ENCODE data around the gene CDH15.
A peak's percentile ranks its signal among the peaks of the same experiment; 100 is the strongest.
"Not testable (repeated sequence)": the region's sequence is repeated elsewhere in the genome, so short reads cannot be mapped to it uniquely, and the experiment has no call there.

CDH15 gene

DNA sequence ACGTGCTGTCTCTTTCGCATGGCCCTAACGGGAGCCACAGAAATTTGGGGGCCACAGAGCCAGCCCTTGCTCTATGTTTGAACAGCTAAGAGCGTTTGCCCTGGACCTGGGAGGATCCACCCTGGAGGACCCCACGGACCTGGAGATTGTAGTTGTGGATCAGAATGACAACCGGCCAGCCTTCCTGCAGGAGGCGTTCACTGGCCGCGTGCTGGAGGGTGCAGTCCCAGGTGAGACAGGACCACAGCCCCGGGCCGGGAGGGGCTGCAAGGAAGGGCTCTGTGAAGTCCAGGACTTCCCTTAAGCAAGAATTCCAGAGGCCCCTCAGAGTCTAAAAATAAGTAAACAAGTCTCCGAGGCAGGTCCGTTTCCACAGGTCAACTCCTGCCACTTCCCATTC, 11.9 kb downstream of the CDH15 start:
- no peak for DNase-seq
- intact Hi-C loops (cut with DNase I): no loop called here

DNA sequence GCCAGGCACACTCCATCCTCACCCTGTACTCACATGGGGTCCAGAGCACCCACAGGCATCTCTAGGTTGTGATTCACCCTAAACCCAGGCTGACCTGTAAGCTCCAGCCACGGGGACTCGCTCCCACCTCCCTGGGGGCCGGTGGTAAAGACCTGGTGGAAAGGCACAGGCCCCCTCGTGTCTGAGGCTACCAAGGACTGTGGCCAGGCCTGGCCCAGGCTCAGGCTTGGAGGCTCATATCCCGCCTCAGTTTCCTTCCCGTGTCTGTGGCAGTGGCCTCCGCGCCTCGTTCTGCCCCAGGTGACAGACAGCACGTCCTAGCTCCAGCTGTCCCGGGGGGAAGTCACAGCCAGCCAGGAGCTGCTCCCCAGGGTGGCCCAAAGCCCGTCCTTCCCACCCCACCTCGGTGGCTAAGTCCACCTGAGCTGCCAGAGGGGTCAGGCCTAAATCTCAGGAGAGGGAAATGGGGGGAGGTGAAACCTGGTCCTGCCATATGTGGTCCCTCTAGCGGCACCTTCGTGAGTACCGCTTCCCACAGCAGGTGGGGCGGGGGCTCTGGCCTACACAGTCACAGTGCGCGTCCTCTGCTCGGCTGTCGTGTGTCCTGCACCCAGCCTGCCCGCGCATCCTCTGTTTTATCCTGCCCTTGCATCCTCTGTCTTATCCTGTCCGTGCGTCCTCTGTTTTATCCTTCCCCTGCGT, 12.6 kb downstream of the CDH15 start:
- DNase-seq: no peak
- intact Hi-C loops (cut with DNase I): no loop called here

DNA sequence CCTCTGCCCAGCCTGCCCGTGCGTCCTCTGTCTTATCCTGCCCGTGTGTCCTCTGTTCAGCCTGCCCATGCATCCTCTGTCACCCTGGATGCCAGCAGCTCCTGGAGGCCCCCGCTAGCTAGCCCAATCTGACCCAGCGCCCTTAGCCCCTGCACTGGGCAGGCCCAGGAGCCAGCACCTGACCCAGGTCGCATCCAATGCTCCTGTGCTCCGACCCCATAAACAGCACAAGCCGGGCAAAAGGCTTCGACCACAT, 13.1 kb downstream of the CDH15 start:
- no peak for DNase-seq
- intact Hi-C loops (cut with DNase I): no loop called here

DNA sequence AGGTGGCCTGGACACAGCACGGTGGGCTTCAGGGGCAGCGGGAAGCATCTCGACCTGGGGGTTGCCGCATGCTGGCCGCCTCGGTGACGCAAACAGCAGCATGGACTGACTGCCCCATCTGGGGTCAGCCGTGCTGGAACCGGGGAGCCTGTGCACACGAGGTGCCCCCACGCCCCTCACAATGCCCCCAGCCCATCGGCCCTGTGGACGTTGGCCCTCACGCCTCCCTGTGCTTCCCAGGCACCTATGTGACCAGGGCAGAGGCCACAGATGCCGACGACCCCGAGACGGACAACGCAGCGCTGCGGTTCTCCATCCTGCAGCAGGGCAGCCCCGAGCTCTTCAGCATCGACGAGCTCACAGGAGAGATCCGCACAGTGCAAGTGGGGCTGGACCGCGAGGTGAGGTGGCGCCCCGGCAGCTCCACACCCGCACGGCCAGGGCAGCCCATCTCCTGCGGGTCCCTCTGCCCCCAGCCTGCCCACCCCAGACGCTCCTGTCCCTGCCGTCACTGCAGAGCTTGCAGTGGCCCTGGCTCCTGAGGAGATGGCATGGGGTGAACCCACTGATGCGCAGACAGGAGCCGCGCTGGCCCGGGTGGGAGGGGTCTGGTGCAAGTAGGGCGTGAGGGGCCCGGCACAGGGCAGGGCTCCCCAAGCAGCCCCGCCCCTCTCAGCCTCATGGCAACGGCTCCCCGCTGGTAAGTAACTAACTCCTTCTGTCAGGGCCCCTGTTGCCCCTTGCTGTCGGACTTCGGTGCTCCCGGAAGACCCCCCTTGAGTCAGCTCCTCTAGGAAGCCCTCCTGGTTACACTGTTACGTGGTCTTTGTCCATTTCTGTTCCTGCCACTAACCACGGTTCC, 13.6 kb downstream of the CDH15 start:
- intact Hi-C loops (cut with DNase I): no loop called here
- DNase-seq: no peak

DNA sequence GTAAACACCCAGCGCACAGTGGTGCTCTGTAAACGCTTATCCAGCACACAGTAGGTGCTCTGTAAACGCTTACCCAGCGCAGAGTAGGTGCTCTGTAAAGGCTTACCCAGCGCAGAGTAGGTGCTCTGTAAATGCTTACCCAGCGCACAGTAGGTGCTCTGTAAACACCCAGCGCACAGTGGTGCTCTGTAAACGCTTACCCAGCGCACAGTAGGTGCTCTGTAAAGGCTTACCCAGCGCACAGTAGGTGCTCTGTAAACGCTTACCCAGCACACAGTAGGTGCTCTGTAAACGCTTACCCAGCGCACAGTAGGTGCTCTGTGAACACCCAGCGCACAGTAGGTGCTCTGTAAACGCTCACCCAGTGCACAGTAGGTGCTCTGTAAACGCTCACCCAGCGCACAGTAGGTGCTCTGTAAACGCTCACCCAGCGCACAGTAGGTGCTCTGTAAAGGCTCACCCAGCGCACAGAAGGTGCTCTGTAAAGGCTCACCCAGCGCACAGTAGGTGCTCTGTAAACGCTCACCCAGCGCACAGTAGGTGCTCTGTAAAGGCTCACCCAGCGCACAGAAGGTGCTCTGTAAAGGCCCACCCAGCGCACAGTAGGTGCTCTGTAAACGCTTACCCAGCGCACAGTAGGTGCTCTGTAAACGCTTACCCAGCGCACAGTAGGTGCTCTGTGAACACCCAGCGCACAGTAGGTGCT, 14.5 kb downstream of the CDH15 start:
- intact Hi-C loops (cut with DNase I); DNase-seq: not testable (repeated sequence)

GRCh38 chr16:89186593-89187031, 15.1 kb downstream of the CDH15 start:
- intact Hi-C loops (cut with DNase I); DNase-seq: not testable (repeated sequence)

- intact Hi-C loops (cut with DNase I): no loop called here
- DNase-seq: no peak
Observed at GRCh38 chr16:89187032-89187769, 15.7 kb downstream of the CDH15 start.

- no peak for DNase-seq
- intact Hi-C loops (cut with DNase I): no loop called here
Observed at GRCh38 chr16:89187770-89188392, 16.3 kb downstream of the CDH15 start.

GRCh38 chr16:89188471-89189357, 17.2 kb downstream of the CDH15 start:
- intact Hi-C loops (cut with DNase I); DNase-seq: not testable (repeated sequence)

- DNase-seq: no peak
- intact Hi-C loops (cut with DNase I): no loop called here
Observed at GRCh38 chr16:89189358-89190025, 17.9 kb downstream of the CDH15 start.

GRCh38 chr16:89190150-89190958, 18.8 kb downstream of the CDH15 start:
- DNase-seq: no peak
- intact Hi-C loops (cut with DNase I): no loop called here

GRCh38 chr16:89191033-89191900, 19.7 kb downstream of the CDH15 start:
- no peak for DNase-seq
- intact Hi-C loops (cut with DNase I): no loop called here

DNA sequence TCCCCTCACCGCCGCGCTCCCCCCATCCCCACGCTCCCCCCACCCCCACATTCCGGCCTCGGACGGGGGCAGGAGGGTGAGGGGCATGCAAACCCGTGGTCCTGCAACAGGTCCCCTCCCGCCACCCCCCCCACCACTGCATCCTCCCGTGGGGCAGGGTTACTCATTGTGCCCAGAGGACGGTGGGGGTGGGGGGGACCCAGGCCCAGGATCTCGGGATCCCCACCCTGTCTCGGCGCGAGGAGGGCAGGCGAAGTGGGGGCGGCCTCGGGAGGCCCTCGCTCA, 20.3 kb downstream of the CDH15 start:
- DNase-seq: no peak
- intact Hi-C loops (cut with DNase I): no loop called here

GRCh38 chr16:89192186-89192955, 20.8 kb downstream of the CDH15 start:
- peak in 8 of 42 donors; percentile 15 to 43 (median 30) for DNase-seq

GRCh38 chr16:89192956-89193575, 21.5 kb downstream of the CDH15 start:
- DNase-seq: peak in 7 of 42 donors; percentile 22 to 58 (median 36)
- intact Hi-C loops (cut with DNase I): no loop called here

More at GRCh38 chr16:89192186-89192955, 20.8 kb downstream of the CDH15 start:
- intact Hi-C loops (cut with DNase I): not testable (repeated sequence)
